PC-9 (cell line): ENCODE data around the gene CBY2. TPM values are rescaled to one million over a fixed set of nuclear protein-coding genes. Genes with fewer than 3 reads are reported as not detected.

Experiments
- BruUV-seq: library from RNA; stranded (reverse); fragments of 400-500 nt; replicated peaks from 2 replicates; lab custom pipeline; 2021; lab: Mats Ljungman, UMichigan
- CTCF ChIA-PET: fragments of 300-600 bp; sonication (Branson Sonifier 250); formaldehyde crosslinking; loops from one replicate; lab custom pipeline; 2022; ENCODE audit warnings: antibody characterized with exemption; lab: Charles Lee
- POLR2A ChIA-PET: fragments of 300-600 bp; sonication (Branson Sonifier 250); formaldehyde crosslinking; loops from one replicate; lab custom pipeline; 2022; ENCODE audit warnings: antibody characterized with exemption; ENCODE audit not compliant: unreplicated experiment; lab: Charles Lee
- DNase-seq, 2 experiments: peaks; one replicate each; pipeline versions ENCODE4 v3.0.0 to v3.0.0-alpha.2; 2015 to 2022; ENCODE audit warnings: mixed read lengths in 1 of 2
- H2AFZ ChIP-seq: fragments of 200-600 bp; sonication (generic); 2 replicates; pipeline ENCODE4 v1.8.1; 2017; ENCODE audit warnings: antibody characterized with exemption
- H3F3A ChIP-seq: fragments of 200-600 bp; sonication (generic); 2 replicates; pipeline ENCODE4 v1.8.1; 2017; ENCODE audit warnings: antibody characterized with exemption, mild to moderate bottlenecking, low read depth; ENCODE audit not compliant: insufficient read depth
- H3K27ac ChIP-seq: fragments of 200-600 bp; sonication (generic); 2 replicates; pipeline ENCODE4 v1.6.1; 2016; ENCODE audit warnings: mixed run types
- H3K27me3 ChIP-seq: fragments of 200-600 bp; sonication (generic); 2 replicates; pipeline ENCODE4 v1.6.1; 2016; ENCODE audit warnings: low read depth, mixed run types; ENCODE audit not compliant: insufficient read depth
- H3K36me3 ChIP-seq: fragments of 200-600 bp; sonication (generic); 2 replicates; pipeline ENCODE4 v1.6.1; 2016; ENCODE audit warnings: low read depth, mixed run types
- H3K4me1 ChIP-seq: fragments of 200-600 bp; sonication (generic); replicated peaks from 2 replicates; pipeline ENCODE4 v1.6.1; 2016; ENCODE audit warnings: mixed run types; ENCODE audit not compliant: insufficient read depth
- H3K4me2 ChIP-seq: fragments of 200-600 bp; sonication (generic); 2 replicates; pipeline ENCODE4 v1.6.1; 2017; ENCODE audit warnings: mixed run types
- H3K4me3 ChIP-seq: fragments of 200-600 bp; sonication (generic); 2 replicates; pipeline ENCODE4 v1.6.1; 2016; ENCODE audit warnings: mixed run types
- H3K79me2 ChIP-seq: fragments of 200-600 bp; sonication (generic); 2 replicates; pipeline ENCODE4 v1.6.1; 2017; ENCODE audit warnings: low read depth, mixed run types
- H3K9me2 ChIP-seq: fragments of 200-600 bp; sonication (generic); 2 replicates; pipeline ENCODE4 v1.8.1; 2017; ENCODE audit warnings: mild to moderate bottlenecking; ENCODE audit not compliant: insufficient read depth
- H3K9me3 ChIP-seq: fragments of 200-600 bp; sonication (generic); 2 replicates; pipeline ENCODE4 v1.8.1; 2016; ENCODE audit warnings: low read depth; ENCODE audit not compliant: insufficient read depth
- H4K20me1 ChIP-seq: fragments of 200-600 bp; sonication (generic); 2 replicates; pipeline ENCODE4 v1.8.1; 2017; ENCODE audit not compliant: insufficient read depth
- CTCF ChIP-seq: fragments of 200-600 bp; sonication (generic); conservative IDR thresholded peaks from 2 replicates; pipeline ENCODE4 v1.6.1; 2017; ENCODE audit warnings: mixed run types, antibody characterized with exemption, mild to moderate bottlenecking, moderate library complexity
- EZH2 ChIP-seq: fragments of 200-600 bp; sonication (generic); IDR thresholded peaks from 2 replicates; pipeline ENCODE4 v1.8.0; 2017; ENCODE audit warnings: antibody characterized with exemption, low read depth
- intact Hi-C: fragments of 100-400 bp; cut with micrococcal nuclease; formaldehyde crosslinking; loops from one replicate; pipeline ENCODE4 v1.10.0; 2022; ENCODE audit not compliant: unreplicated experiment
- total RNA-seq: library from RNA; stranded (reverse); gene quantifications from 2 replicates; pipeline ENCODE4 v1.2.3, GENCODE V29; 2021

CBY2 gene
- total RNA-seq, 1 experiment from 2014 or later = not detected

GRCh38 chr13:45681113-45681512 lies 21.0 kb upstream of the CBY2 start:
- H2AFZ ChIP-seq = no peak overlapping the region
- intact Hi-C loops = no loop called here
- no peak for DNase-seq
- no peak overlapping the region for H3K4me3 ChIP-seq
- TF ChIP-seq EZH2 (no peak), CTCF (no peak)
- no peak overlapping the region for H3K27ac ChIP-seq
- H3F3A ChIP-seq = no peaks in the 10 kb centered on the region
- BruUV-seq = no TSS peak
- H3K27me3 ChIP-seq = peaks cover 67% of the 10 kb centered on the region
- no peaks in the 10 kb centered on the region for H3K36me3 ChIP-seq
- no peaks in the 10 kb centered on the region for H3K4me1 ChIP-seq
- no peaks in the 10 kb centered on the region; the same call in 1 of the 2 replicates for H3K9me2 ChIP-seq
- POLR2A ChIA-PET = no interaction called here
- no peaks in the 10 kb centered on the region for H3K79me2 ChIP-seq
- H3K9me3 ChIP-seq = no peaks in the 10 kb centered on the region
- CTCF ChIA-PET = no interaction called here
- H3K4me2 ChIP-seq = no peak overlapping the region
- H4K20me1 ChIP-seq = no peaks in the 10 kb centered on the region

- TF ChIP-seq CTCF (no peak), EZH2 (no peak)
- Histone ChIP-seq H3K4me3 (no peak overlapping the region), H3K27ac (no peak overlapping the region), H3K27me3 (peaks cover 58% of the 10 kb centered on the region), H3K9me3 (no peaks in the 10 kb centered on the region), H3F3A (no peaks in the 10 kb centered on the region), H3K9me2 (no peaks in the 10 kb centered on the region; the same call in 1 of the 2 replicates), H3K79me2 (no peaks in the 10 kb centered on the region), H3K4me2 (no peak overlapping the region), H4K20me1 (no peaks in the 10 kb centered on the region), H3K4me1 (no peaks in the 10 kb centered on the region), H3K36me3 (no peaks in the 10 kb centered on the region), H2AFZ (no peak overlapping the region)
- POLR2A ChIA-PET = no interaction called here
- no peak for DNase-seq
- CTCF ChIA-PET = no interaction called here
- intact Hi-C loops = no loop called here
- no TSS peak for BruUV-seq
Observed at GRCh38 chr13:45682494-45683008, 19.6 kb upstream of the CBY2 start.

- CTCF ChIA-PET = no interaction called here
- H2AFZ ChIP-seq = no peak overlapping the region
- intact Hi-C loops = no loop called here
Observed at GRCh38 chr13:45683701-45684100, 18.4 kb upstream of the CBY2 start.

More at GRCh38 chr13:45683701-45684100, 18.4 kb upstream of the CBY2 start:
- Histone ChIP-seq H3K36me3 (no peaks in the 10 kb centered on the region), H3K79me2 (no peaks in the 10 kb centered on the region), H3K27ac (no peak overlapping the region), H3K27me3 (peaks cover 63% of the 10 kb centered on the region), H3F3A (no peaks in the 10 kb centered on the region), H3K4me3 (no peak overlapping the region), H3K9me3 (no peaks in the 10 kb centered on the region), H3K4me1 (no peaks in the 10 kb centered on the region), H3K4me2 (no peak overlapping the region), H3K9me2 (no peaks in the 10 kb centered on the region; the same call in 1 of the 2 replicates), H4K20me1 (no peaks in the 10 kb centered on the region)
- TF ChIP-seq CTCF (no peak), EZH2 (no peak)
- no peak for DNase-seq
- no TSS peak for BruUV-seq
- POLR2A ChIA-PET = no interaction called here
